SK-N-SH treated with all-trans-retinoic acid at 6 μM for 48 hours (cell line): ENCODE measurements around the gene ELMO1.

Experiments used
- ARNTL ChIP-seq: fragments of 450-650 bp; formaldehyde crosslinking; IDR thresholded peaks from 2 replicates; pipeline ENCODE4 v1.5.0; 2020; ENCODE audit warnings: low read depth, mild to moderate bottlenecking, moderate library complexity, borderline replicate concordance
- SNAI2 ChIP-seq: fragments of 250-450 bp; sonication (Bioruptor Pico); IDR thresholded peaks from 2 replicates; pipeline ENCODE4 v1.5.0; 2020; ENCODE audit warnings: mild to moderate bottlenecking, moderate library complexity
- ZFP3 ChIP-seq: fragments of 250-450 bp; sonication (Bioruptor Pico); IDR thresholded peaks from 2 replicates; pipeline ENCODE4 v1.5.0; 2020; ENCODE audit warnings: mild to moderate bottlenecking, moderate library complexity
- TF ChIP-seq, protein P1 (sequence below): fragments of 250-450 bp; sonication (Bioruptor Pico); IDR thresholded peaks from 2 replicates; pipeline ENCODE4 v1.5.1; 2021; ENCODE audit warnings: mild to moderate bottlenecking, moderate library complexity

DNA sequence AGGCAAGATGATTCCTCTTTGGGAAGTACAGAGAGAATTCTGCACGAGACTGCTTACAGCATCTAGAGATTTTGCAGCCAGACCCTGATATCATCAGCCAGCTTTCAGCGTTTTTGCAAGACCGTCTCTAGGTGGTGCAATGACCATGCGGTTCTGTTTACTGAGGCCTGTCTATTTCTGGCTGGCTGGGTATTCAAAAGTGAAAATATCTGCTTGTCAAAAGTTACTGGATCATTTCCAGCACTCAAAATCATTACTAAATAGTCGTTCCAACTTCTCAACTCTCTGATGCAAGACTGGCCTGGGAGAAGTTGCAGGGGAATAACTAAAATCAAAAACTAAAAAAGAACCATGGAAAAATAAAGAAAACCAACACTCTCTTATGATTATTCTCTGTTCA lies 240.1 kb downstream of the ELMO1 start:
- TF ChIP-seq SNAI2 (no peak), ARNTL (CRISPR knock-in tag) (no peak), ZFP3 (CRISPR knock-in tag) (no peak)
- TF ChIP-seq, protein P1, sequence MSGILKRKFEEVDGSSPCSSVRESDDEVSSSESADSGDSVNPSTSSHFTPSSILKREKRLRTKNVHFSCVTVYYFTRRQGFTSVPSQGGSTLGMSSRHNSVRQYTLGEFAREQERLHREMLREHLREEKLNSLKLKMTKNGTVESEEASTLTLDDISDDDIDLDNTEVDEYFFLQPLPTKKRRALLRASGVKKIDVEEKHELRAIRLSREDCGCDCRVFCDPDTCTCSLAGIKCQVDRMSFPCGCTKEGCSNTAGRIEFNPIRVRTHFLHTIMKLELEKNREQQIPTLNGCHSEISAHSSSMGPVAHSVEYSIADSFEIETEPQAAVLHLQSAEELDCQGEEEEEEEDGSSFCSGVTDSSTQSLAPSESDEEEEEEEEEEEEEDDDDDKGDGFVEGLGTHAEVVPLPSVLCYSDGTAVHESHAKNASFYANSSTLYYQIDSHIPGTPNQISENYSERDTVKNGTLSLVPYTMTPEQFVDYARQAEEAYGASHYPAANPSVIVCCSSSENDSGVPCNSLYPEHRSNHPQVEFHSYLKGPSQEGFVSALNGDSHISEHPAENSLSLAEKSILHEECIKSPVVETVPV (CRISPR knock-in tag), result no peak
